Colonic mucosa (tissue), 4 donors: ENCODE results near the gene TRMT44. TPM values are rescaled to one million over a fixed set of nuclear protein-coding genes. Genes with fewer than 3 reads are reported as not detected.

Source experiments
- DNase-seq: peaks from one replicate; pipeline ENCODE4 v3.0.0-alpha.2; 2020
- H3K27ac ChIP-seq: fragments of 200-600 bp; one replicate; pipeline ENCODE4 v1.8.0; 2021
- H3K27me3 ChIP-seq: fragments of 200-600 bp; one replicate; pipeline ENCODE4 v1.8.0; 2021
- H3K36me3 ChIP-seq: fragments of 200-600 bp; one replicate; pipeline ENCODE4 v1.8.0; 2021
- H3K4me1 ChIP-seq: fragments of 200-600 bp; one replicate; pipeline ENCODE4 v1.8.0; 2021; ENCODE audit warnings: mild to moderate bottlenecking
- H3K4me3 ChIP-seq: fragments of 200-600 bp; one replicate; pipeline ENCODE4 v1.8.0; 2021
- H3K9ac ChIP-seq, 2 donors: one replicate each; pipeline ENCODE4 v1.7.0; 2013; ENCODE audit warnings: control low read depth in 2 of 2, low read depth in 2 of 2, low read length in 2 of 2
- H3K9me3 ChIP-seq: fragments of 200-600 bp; one replicate; pipeline ENCODE4 v1.8.0; 2021
- CTCF ChIP-seq: fragments of 200-600 bp; IDR thresholded peaks from one replicate; pipeline ENCODE4 v1.8.0; 2022; ENCODE audit warnings: antibody characterized with exemption, mild to moderate bottlenecking
- intact Hi-C: fragments of 100-400 bp; cut with DNase I; formaldehyde crosslinking; loops from one replicate; pipeline ENCODE4 v1.14.1; 2022
- total RNA-seq, 2 donors: library from RNA; stranded (reverse); fragmentation: NEBNext Ultra II Directional in 1 of 2; extraction: Animal tissue kit (Norgen Biotek cat#: 25700) in 1 of 2; gene quantifications; one replicate each; pipeline ENCODE4 v1.2.1, GENCODE V29; 2021
- donor health status: healthy.
- donor health status: DM: no; HTN: no; CAD: no.
- donor health status: DM: no; HTN: no; CAD: no.

Gene TRMT44
- total RNA-seq, 2 donors from 2014 or later: 10.3 to 15.6 TPM

- Histone ChIP-seq H3K36me3 (no peaks in the 10 kb centered on the region), H3K9me3 (no peaks in the 10 kb centered on the region), H3K27me3 (no peaks in the 10 kb centered on the region), H3K4me1 (peaks cover 9% of the 10 kb centered on the region), H3K9ac (no peak overlapping the region), H3K4me3 (no peak overlapping the region), H3K27ac (no peak overlapping the region)
- no peak for TF ChIP-seq CTCF
- intact Hi-C loops: no loop called here
- no peak for DNase-seq
Measured at GRCh38 chr4:8446122-8446521, 5.5 kb downstream of the TRMT44 start.

- TF ChIP-seq CTCF: no peak
- no peak for DNase-seq
- Histone ChIP-seq H3K36me3 (peaks cover 6% of the 10 kb centered on the region), H3K27me3 (no peaks in the 10 kb centered on the region), H3K4me1 (no peaks in the 10 kb centered on the region), H3K9ac (no peak overlapping the region), H3K4me3 (no peak overlapping the region), H3K9me3 (no peaks in the 10 kb centered on the region), H3K27ac (no peak overlapping the region)
- intact Hi-C loops: no loop called here
Measured at GRCh38 chr4:8451440-8452182, 11.0 kb downstream of the TRMT44 start.

GRCh38 chr4:8453957-8454356 lies 13.4 kb downstream of the TRMT44 start:
- no peak overlapping the region for H3K9ac ChIP-seq
- no peak for TF ChIP-seq CTCF
- no peak overlapping the region for H3K27ac ChIP-seq
- H3K27me3 ChIP-seq: no peaks in the 10 kb centered on the region
- H3K4me1 ChIP-seq: no peaks in the 10 kb centered on the region
- no peak for DNase-seq
- no peaks in the 10 kb centered on the region for H3K9me3 ChIP-seq
- H3K4me3 ChIP-seq: no peak overlapping the region
- peaks cover 6% of the 10 kb centered on the region for H3K36me3 ChIP-seq
- intact Hi-C loops: no loop called here

- Histone ChIP-seq H3K4me1 (no peaks in the 10 kb centered on the region), H3K9ac (no peak overlapping the region), H3K27me3 (no peaks in the 10 kb centered on the region), H3K4me3 (no peak overlapping the region), H3K36me3 (no peaks in the 10 kb centered on the region), H3K9me3 (no peaks in the 10 kb centered on the region), H3K27ac (no peak overlapping the region)
- intact Hi-C loops: no loop called here
- TF ChIP-seq CTCF: no peak
- DNase-seq: no peak
Measured at GRCh38 chr4:8457646-8458252, 17.2 kb downstream of the TRMT44 start.

- no peaks in the 10 kb centered on the region for H3K36me3 ChIP-seq
- no peak overlapping the region for H3K27ac ChIP-seq
- intact Hi-C loops: no loop called here
- H3K4me1 ChIP-seq: no peaks in the 10 kb centered on the region
- no peak overlapping the region for H3K9ac ChIP-seq
- DNase-seq: peak; percentile 76
- H3K27me3 ChIP-seq: no peaks in the 10 kb centered on the region
- no peak overlapping the region for H3K4me3 ChIP-seq
- no peak for TF ChIP-seq CTCF
- H3K9me3 ChIP-seq: no peaks in the 10 kb centered on the region
Measured at GRCh38 chr4:8459867-8460445, 19.4 kb downstream of the TRMT44 start.
